Activated naive CD4-positive, alpha-beta T cell treated with anti-CD3 and anti-CD28 coated beads, Interleukin-2, amount 50 U/mL, for 16 hours (primary cell): ENCODE data around the gene CCDC192.
"Not testable (repeated sequence)": the region's sequence is repeated elsewhere in the genome, so short reads cannot be mapped to it uniquely, and the experiment has no call there.

Source experiments
- DNase-seq: peaks from one replicate; pipeline ENCODE4 v3.0.0-alpha.2; 2020

Gene CCDC192, protein sequence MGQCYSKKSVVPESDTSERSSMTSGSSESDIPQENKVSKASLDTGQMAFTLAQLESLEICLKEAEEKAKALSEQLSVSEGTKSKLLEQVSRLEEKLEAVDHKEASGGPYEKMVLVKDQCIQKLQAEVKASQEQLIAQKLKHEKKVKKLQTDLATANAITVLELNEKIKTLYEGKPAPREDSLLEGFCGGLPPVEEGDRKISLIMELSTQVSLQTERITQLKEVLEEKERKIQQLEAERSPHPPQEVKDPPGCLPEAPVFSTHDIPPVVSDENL

DNA sequence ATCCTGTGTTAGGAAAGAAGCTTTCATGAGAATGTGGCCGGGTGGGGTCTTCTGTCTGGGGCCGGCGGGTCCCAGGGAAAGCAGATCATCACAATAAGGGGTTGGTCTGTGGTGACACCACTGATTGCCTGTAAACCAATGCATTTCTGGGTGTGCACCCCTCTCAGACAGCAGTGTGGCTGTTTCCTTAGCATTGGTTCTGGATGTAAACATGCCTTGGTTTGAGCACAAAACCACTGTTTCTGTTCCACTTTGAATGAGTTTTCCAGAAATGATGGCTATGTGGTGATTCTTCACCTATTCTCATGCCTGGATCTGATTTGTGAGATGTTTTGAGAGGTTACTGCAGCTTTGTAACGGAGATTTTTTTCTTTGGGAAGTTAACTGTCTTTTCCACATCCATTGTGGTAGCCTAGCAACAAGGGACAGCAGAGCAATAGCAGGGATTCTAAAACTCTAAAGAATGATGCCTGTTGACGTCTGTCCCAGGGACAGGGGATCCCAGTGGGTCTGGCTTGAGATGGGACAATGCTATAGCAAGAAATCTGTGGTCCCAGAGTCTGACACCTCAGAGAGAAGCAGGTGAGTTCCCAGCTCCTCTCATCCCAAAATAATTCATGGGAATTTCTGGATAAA, at the start of gene CCDC192:
Gene CCDC192 (plus strand): TSS at position 466 of the 636 bp plus-strand sequence. CDS start 55 bp downstream, at position 521.
- DNase-seq = no peak

GRCh38 chr5:127656825-127657224, 46.4 kb upstream of the CCDC192 start:
- no peak for DNase-seq

GRCh38 chr5:127660047-127660733, 43.0 kb upstream of the CCDC192 start:
- no peak for DNase-seq

GRCh38 chr5:127664093-127664492, 39.1 kb upstream of the CCDC192 start:
- no peak for DNase-seq

GRCh38 chr5:127665641-127666040, 37.5 kb upstream of the CCDC192 start:
- no peak for DNase-seq

GRCh38 chr5:127666043-127666716, 37.0 kb upstream of the CCDC192 start:
- no peak for DNase-seq

GRCh38 chr5:127667926-127668325, 35.3 kb upstream of the CCDC192 start:
- DNase-seq = no peak

DNA sequence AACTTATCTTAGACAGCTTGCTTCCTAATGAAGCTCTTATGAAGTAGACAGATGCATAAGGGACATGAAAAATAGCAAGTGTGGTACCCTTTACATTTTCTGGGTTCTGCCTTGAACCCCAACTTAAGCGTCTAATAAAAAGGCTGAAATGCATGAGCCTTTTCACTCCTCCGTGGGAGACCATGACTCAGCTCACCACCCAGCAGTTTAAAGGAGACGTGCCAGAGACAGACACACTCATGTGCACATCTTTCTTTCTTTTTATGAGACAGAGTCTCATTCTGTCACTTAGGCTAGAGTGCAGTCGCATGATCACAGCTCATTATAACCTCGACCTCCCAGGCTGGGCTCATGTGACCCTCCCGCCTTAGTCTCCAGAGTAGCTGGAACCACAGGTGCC, 32.0 kb upstream of the CCDC192 start:
- DNase-seq = no peak

DNA sequence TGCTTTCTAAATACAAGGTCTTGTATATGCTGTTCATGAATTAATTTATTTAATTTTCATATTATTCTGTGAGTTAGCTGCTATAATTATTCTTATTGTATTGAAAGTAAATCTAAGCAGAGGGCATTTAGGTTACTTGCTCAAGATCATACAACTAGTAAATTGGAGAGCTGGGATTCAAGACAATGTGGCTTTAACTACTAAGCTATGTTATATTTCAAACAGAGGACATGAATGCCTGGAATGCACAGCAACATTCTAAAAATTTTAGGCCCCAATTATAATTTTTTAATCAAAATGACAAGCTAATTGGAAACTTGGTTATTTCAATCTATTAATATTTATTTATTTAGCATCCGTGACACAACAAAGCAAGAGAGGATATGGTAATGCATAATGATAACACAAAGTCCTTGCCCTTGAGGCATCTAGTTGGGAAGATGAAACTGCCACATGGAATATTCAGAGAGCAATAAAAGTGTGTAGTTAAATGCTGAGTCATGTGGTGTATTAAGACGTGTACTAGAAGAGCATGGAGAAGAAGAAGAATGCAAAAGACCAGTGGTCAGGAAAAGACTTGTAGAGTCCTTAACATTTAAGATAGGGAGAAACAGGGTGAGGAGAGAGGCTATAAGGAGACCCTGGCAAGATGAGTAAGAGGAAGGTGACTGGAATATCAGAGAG, 29.9 kb upstream of the CCDC192 start:
- no peak for DNase-seq

DNA sequence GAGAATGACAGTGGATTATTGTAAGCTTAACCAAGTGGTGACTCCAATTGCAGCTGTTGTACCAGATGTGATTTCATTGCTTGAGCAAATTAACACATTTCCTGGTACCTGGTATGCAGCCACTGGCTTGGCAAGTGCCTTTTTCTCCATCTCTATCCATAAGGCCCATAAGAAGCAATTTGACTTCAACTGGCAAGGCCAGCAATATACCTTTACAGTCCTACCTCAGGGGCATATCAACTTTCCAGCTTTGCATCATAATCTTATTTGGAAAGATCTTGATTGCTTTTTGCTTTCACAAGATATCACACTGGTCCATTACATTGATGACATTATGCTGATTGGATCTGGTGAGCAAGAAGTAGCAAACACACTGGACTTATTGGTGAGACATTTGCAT, 26.2 kb upstream of the CCDC192 start:
- not testable (repeated sequence) for DNase-seq

GRCh38 chr5:127679691-127680330, 23.4 kb upstream of the CCDC192 start:
- not testable (repeated sequence) for DNase-seq

- no peak for DNase-seq
Measured at GRCh38 chr5:127680595-127680994, 22.6 kb upstream of the CCDC192 start.

DNA sequence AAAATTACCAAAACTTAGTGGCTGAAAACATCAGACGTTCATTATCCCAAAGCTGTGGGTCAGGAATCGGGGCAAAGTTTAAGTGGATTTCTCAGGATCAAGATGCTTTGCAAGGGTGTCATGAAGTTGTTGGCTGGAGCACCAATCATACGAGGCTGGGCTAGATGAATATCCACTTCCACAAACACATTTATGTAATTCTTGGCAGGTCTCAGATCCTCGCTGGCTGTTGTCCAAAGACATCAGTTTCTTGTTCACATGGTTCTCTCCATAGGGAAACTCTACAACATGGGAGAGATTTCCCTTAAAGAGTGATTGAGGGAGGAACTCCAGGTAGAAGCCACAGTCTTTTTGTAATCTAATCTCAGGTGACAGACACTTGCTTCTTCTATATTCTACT, 20.2 kb upstream of the CCDC192 start:
- DNase-seq = no peak

DNA sequence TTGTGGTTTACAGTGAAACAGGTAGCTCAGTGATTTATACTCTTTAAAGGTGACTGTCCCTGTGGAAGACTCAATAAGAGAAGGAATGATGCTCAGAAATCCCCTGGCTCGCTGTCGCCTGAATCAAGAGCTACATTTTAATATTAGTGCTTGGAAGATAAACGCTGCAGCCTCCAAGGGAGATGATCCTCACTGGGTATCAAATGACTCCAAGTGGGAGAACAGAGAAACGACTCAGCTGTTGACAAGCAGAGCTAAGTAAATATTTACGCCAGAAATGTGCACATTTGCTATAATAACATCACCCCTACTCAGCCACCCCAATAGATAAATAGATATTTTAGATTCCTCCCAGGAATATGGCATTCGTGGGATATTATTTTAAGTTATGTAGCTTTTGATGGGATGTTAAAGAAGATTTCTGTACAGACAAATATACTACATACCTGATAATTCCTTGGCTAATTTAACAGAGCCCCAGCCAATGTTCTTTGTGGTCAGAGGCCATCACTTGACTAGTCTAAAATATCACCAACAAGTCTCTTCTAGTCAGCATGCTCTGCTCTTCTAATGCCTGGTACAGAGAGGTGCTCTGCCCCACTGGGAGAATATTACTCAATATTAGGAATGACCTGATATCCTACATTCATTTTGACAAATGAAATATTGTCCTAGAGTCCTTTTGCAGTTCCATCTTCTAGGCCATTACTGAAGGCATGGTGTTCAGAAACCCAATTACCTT, 18.3 kb upstream of the CCDC192 start:
- no peak for DNase-seq

DNA sequence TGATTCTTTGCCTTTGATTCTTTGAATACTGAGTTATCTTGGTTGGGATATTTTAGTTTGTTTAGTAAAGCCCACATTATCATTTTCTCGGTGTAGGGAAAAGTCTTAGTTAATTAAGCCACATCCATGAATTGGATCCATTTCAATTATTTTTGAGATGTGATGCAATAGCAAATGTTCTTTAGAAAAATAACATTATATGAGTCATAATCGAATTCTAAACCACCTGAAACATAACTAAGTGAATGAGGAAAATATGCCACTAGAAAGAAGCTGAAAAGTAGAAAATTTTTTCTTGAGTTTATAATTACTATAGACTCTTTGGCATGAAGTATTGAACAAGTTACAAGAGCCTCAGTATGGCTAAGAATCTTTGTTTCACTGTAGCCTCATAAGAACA, 17.5 kb upstream of the CCDC192 start:
- no peak for DNase-seq

DNA sequence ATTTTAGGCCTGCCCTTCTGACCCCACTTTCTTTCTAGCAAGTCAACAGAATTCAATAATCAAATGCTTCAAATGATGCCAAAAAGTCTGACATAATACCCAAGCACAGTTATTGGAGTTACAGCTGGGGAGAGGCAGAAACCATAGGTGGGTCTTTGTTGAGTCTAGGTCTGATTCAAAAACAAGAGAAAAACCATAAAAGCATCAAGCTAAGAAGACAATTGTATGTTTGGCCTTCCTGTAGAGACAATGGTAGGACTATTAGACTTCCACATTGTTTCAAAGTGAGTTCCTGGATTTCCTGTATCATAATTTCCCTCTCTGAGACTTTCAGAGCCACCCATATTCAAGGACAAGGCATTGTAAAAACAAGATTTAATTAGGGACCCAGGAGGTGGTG, 16.8 kb upstream of the CCDC192 start:
- no peak for DNase-seq

DNA sequence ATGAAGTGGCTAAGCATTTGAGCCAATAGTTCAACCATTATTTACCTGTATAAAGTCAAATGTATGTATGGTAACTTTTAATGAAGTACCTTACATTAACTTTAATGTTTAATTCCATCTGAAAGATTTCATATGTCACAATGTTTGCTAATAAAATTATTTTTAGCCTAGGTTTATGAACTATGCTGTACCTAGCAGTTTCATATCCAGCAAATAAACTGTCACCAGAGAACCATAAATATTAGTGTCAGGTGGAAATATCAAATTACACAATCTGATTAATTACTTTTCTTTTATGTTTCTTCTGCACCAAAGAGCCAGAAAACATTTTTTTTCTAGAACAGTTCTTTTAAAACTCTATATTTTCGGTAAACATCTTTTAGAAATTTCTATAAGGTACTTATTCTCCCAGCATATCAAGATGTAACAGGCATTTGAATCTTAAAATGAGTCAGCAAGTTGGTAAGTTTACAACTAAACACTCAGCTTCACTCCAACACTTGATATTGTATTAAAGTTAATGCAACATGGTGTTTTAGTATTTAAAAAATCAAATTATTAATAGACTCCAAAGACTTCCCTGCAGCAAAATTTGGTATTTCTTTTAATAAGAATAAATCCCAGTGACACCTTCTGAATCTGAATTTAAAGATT, 8.5 kb upstream of the CCDC192 start:
- no peak for DNase-seq

DNA sequence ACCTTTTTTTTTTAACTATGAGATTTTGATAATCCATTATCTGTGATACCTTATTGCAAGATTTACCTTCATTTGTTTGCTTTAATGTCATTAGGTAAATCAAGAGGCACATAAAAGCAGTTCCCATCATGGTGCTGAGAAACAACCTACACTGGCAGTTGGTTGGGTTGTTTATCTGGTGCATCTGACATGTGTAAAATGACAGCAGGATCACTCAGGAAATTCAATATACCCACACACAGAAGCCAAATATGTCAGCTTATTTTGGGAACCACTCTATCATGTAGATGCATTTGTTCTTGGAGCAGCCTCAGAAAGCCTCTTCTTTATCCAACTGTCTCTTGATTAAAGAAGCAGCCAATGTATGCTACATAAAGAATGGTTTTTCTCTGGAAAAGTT, 7.8 kb upstream of the CCDC192 start:
- DNase-seq = no peak

- no peak for DNase-seq
Measured at GRCh38 chr5:127696683-127697082, 6.5 kb upstream of the CCDC192 start.

DNA sequence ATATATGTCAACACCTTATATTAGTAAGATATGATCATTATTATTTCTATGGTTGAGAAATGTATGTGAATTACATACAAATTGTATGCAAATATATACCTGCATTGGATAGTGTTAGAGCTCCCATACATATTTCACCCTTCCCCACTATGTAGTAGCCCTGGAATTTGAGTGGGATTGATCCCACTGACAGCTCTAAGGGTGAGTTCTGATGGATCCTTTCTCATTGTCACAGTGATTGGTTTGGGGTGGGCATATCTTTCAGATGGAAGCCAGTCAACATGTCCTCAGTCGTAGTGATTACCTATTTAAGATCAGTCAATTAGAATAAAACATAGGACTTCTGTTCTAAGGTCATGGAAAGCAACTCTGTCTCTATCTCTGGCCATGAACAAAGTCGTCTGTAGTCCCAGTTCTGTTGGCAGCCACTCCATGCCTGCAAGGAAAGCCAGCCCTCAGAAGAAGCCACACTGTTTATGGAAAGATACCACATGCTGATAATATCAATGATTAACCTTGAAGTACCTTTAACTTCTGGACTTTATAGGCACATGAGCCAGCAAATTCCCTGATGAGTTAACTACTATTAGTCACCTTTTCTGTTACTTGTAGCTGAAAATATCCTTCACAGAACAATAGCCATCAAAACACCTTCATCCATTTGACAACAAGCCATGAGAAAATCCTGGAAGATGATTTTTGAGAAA, 5.1 kb upstream of the CCDC192 start:
- DNase-seq = no peak

- no peak for DNase-seq
Measured at GRCh38 chr5:127699416-127699815, 3.8 kb upstream of the CCDC192 start.
